BLaER1 (cell line): ENCODE data around the gene CACNA1C.

ENCODE experiments used
- H3K27ac ChIP-seq: shearing (Covaris generic); formaldehyde crosslinking; 2 replicates; pipeline ENCODE4 v1.8.1; 2022
- H3K27me3 ChIP-seq: shearing (Covaris generic); formaldehyde crosslinking; 2 replicates; pipeline ENCODE4 v1.8.1; 2022
- H3K36me3 ChIP-seq: shearing (Covaris generic); formaldehyde crosslinking; 2 replicates; pipeline ENCODE4 v1.8.1; 2022
- H3K4me1 ChIP-seq: shearing (Covaris generic); formaldehyde crosslinking; 2 replicates; pipeline ENCODE4 v1.8.1; 2022
- H3K4me2 ChIP-seq: shearing (Covaris generic); formaldehyde crosslinking; 2 replicates; pipeline ENCODE4 v1.8.1; 2022
- H3K4me3 ChIP-seq: shearing (Covaris generic); formaldehyde crosslinking; 2 replicates; pipeline ENCODE4 v1.8.1; 2022
- H3K9ac ChIP-seq: shearing (Covaris generic); formaldehyde crosslinking; 2 replicates; pipeline ENCODE4 v1.8.1; 2022
- H3K9me3 ChIP-seq: shearing (Covaris generic); formaldehyde crosslinking; 2 replicates; pipeline ENCODE4 v1.8.1; 2022
- H4K20me1 ChIP-seq: shearing (Covaris generic); formaldehyde crosslinking; 2 replicates; pipeline ENCODE4 v1.8.1; 2022
- Cebpa-rat ChIP-seq: shearing (Covaris generic); IDR thresholded peaks from 2 replicates; pipeline ENCODE4 v1.8.1; 2022

Gene CACNA1C

DNA sequence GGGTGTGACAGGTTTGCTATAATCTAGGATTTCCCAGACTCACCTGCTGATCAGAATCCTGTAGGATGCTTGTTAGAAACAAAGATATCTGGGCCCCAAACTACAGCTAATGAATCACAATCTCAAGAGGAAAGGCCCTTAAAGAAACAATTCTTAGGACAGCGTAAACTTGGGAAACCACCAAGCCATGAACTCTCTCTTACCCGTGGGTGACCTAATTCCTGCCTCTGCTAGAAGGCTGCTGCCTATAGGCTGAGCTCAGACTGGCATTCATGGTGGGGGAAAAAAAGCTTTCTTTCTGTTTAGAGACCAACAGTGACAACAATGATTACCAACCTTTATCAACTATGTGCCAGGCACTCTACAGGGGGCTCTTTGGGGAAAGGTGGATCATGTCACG lies 528.0 kb downstream of the CACNA1C start:
- H3K9me3 ChIP-seq: no peaks in the 10 kb centered on the region
- H4K20me1 ChIP-seq: no peaks in the 10 kb centered on the region
- H3K4me3 ChIP-seq: no peak overlapping the region
- H3K27me3 ChIP-seq: peaks cover 21% of the 10 kb centered on the region
- no peaks in the 10 kb centered on the region for H3K36me3 ChIP-seq
- no peak overlapping the region for H3K27ac ChIP-seq
- no peak for TF ChIP-seq Cebpa-rat
- no peak overlapping the region for H3K9ac ChIP-seq
- H3K4me1 ChIP-seq: peaks cover 10% of the 10 kb centered on the region; the same call in 1 of the 2 replicates
- no peak overlapping the region for H3K4me2 ChIP-seq

DNA sequence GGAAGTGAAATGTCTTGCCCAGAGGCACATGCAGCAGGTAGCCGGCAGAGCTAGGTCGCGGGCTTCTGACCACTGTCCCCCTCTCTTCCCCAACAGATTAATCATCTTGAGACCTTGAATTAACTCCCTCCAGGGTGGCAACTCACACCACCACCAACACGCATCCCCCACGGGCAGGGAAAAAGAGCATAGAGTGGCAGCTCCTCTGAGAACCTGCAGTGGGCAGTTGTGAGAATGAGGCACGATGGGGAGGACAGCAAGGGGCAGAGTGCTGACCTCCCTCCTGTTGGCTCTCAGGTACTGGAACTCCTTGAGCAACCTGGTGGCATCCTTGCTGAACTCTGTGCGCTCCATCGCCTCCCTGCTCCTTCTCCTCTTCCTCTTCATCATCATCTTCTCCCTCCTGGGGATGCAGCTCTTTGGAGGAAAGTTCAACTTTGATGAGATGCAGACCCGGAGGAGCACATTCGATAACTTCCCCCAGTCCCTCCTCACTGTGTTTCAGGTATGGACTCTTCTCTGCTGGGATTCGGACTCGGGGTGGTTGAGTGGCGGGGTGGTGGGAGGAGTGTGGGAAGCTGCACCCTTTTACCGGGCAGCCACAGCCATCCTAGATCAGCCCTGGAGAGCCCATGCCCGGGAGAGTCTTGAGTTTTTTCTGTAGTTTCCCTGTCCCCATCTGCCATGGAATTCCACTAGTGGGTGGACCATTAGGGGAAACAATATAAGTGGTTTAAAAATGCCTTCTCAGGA lies 528.7 kb downstream of the CACNA1C start:
- Histone ChIP-seq H3K9me3 (no peaks in the 10 kb centered on the region), H3K4me1 (peaks cover 15% of the 10 kb centered on the region), H3K9ac (no peak overlapping the region), H3K4me2 (no peak overlapping the region), H3K36me3 (no peaks in the 10 kb centered on the region), H3K4me3 (no peak overlapping the region), H3K27me3 (peaks cover 21% of the 10 kb centered on the region), H4K20me1 (no peaks in the 10 kb centered on the region), H3K27ac (no peak overlapping the region)
- TF ChIP-seq Cebpa-rat: no peak

DNA sequence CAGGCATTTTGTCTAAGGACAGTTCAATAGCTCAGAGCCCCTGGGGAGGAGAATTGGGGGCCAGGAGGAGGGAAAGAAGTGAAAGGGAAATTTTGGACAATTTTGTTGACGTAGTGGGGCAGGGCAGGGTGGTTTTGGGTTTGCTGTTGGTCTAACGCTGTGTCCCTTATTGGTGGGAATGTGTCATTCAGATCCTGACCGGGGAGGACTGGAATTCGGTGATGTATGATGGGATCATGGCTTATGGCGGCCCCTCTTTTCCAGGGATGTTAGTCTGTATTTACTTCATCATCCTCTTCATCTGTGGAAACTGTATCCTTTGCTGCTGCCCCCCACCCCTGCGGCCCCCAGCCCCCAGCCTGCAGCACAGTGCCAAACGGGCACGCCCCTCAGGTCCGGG lies 529.8 kb downstream of the CACNA1C start:
- H4K20me1 ChIP-seq: no peaks in the 10 kb centered on the region
- peaks cover 20% of the 10 kb centered on the region for H3K4me1 ChIP-seq
- H3K27ac ChIP-seq: no peak overlapping the region
- H3K27me3 ChIP-seq: peaks cover 21% of the 10 kb centered on the region
- H3K9ac ChIP-seq: no peak overlapping the region
- H3K4me3 ChIP-seq: no peak overlapping the region
- no peaks in the 10 kb centered on the region for H3K36me3 ChIP-seq
- no peaks in the 10 kb centered on the region for H3K9me3 ChIP-seq
- no peak for TF ChIP-seq Cebpa-rat
- peak overlapping the region; percentile 62 for H3K4me2 ChIP-seq

GRCh38 chr12:2583091-2583497 lies 530.3 kb downstream of the CACNA1C start:
- Histone ChIP-seq H3K4me3 (no peak overlapping the region), H3K36me3 (no peaks in the 10 kb centered on the region), H3K9me3 (no peaks in the 10 kb centered on the region), H4K20me1 (no peaks in the 10 kb centered on the region), H3K27ac (no peak overlapping the region), H3K9ac (no peak overlapping the region), H3K4me1 (peaks cover 20% of the 10 kb centered on the region), H3K27me3 (peaks cover 21% of the 10 kb centered on the region), H3K4me2 (peak overlapping the region; percentile 62)
- TF ChIP-seq Cebpa-rat: no peak

DNA sequence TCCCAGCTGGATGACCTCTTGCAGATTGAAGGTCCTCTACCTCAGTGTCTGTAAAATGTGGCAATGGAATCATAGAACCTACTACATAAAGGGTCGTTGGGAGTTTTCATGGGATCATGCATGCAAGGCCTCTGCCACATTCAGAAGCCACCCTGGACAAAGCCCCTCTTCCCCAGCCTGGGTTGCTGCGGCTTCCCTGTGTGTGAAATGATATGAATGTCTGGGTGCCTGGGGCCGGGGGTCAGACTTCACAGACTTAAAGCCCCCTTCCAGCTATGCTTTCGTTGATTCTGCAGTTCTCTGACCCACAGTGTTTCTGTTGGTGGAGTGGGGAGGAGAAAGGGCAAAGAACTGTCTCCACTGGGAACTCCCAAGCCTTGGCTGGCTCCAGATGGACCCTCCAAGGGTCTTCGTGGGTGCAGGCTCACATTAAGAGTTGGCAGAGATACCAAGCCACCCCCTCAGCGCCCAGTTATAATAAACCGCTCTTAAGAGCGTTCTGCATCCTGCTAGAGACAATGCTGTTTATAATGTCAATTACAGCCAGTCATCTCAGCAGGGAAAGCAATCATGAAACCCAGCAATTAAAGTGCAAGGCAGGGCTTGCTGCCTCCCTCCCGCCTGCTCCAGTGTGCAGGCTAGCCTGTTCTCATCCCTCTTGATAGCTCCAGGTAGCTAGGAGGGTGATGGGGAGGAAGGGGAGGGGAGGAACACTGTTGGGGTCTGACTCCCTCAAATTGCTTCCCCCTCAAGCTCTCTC lies 531.0 kb downstream of the CACNA1C start:
- peak overlapping the region; percentile 62; the same call in 1 of the 2 replicates for H3K4me2 ChIP-seq
- H3K27ac ChIP-seq: no peak overlapping the region
- H3K4me3 ChIP-seq: no peak overlapping the region
- TF ChIP-seq Cebpa-rat: no peak
- H3K9ac ChIP-seq: no peak overlapping the region
- H3K9me3 ChIP-seq: no peaks in the 10 kb centered on the region
- H3K36me3 ChIP-seq: no peaks in the 10 kb centered on the region
- H4K20me1 ChIP-seq: no peaks in the 10 kb centered on the region
- peaks cover 21% of the 10 kb centered on the region for H3K27me3 ChIP-seq
- peaks cover 20% of the 10 kb centered on the region for H3K4me1 ChIP-seq

DNA sequence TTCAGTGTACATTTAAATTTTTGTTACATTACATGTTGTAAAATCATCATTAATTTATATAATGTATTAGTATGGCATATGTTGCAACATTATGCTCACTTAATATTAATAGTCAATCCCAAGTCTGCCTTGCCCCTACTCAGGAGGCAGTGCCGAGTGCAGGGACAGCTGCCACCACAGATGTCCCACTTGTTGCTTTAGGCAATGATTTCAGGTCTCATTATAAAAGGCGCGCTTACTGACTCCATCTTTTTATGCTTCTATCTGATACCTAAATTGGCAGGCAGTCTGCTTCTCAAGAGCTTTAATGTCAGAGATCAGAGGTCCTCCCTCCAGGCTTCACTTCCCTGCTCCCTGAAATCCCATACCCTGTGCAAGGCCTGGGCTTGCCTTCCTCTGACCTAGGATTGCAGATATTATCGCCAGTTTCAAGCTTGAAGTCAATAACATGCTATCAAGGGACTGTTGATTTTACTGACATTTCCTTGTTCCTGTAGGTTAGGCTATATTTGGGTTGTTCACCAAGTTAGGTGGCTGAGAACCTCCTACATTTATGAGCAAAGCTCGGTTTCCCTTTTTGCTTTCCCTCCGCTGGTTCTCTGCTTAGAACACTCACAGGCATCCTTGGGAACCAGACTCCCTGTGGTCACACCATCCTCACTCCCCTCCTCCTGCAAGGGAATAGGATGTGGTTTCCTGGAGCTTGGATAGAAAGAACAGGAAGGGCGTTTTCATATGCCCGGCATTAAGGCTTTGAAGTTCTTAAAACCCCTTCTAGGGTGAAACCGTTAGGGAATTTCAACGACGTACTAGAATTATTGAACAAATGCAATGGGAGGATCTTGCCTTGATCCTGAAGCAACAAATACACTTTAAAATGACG lies 533.6 kb downstream of the CACNA1C start:
- H3K27me3 ChIP-seq: peaks cover 21% of the 10 kb centered on the region
- no peak overlapping the region for H3K27ac ChIP-seq
- no peaks in the 10 kb centered on the region for H3K36me3 ChIP-seq
- no peak overlapping the region for H3K4me3 ChIP-seq
- TF ChIP-seq Cebpa-rat: no peak
- peaks cover 14% of the 10 kb centered on the region for H3K4me1 ChIP-seq
- no peaks in the 10 kb centered on the region for H4K20me1 ChIP-seq
- peak overlapping the region; percentile 53 for H3K4me2 ChIP-seq
- H3K9me3 ChIP-seq: no peaks in the 10 kb centered on the region
- no peak overlapping the region for H3K9ac ChIP-seq

DNA sequence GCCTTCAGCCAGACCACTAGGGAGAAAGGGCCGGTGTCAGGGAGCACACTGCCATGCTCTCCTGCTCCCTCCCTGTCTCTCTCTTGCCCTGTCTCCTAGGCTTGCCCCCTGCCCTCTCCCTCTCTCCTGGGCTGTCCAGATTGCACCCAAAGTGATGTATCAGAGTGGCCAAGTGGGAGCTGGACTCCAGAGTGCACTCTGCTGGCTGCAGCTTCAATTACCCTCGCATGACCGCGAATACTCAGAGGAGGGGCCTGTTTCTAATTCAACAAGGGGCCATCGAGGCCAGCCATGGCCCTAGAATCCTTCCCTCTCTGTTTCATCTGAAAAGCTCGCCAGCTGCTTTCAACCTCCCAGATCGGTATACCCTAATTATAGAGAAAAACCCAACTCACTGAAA lies 535.6 kb downstream of the CACNA1C start:
- no peaks in the 10 kb centered on the region for H4K20me1 ChIP-seq
- no peak overlapping the region for H3K4me2 ChIP-seq
- no peak overlapping the region for H3K9ac ChIP-seq
- no peaks in the 10 kb centered on the region for H3K36me3 ChIP-seq
- TF ChIP-seq Cebpa-rat: no peak
- peaks cover 11% of the 10 kb centered on the region for H3K4me1 ChIP-seq
- H3K9me3 ChIP-seq: no peaks in the 10 kb centered on the region; the same call in 1 of the 2 replicates
- H3K27ac ChIP-seq: no peak overlapping the region
- peaks cover 18% of the 10 kb centered on the region for H3K27me3 ChIP-seq
- H3K4me3 ChIP-seq: no peak overlapping the region

- H3K4me1 ChIP-seq: peaks cover 10% of the 10 kb centered on the region
- no peaks in the 10 kb centered on the region for H3K36me3 ChIP-seq
- H3K9me3 ChIP-seq: peaks cover 6% of the 10 kb centered on the region
- TF ChIP-seq Cebpa-rat: no peak
- no peak overlapping the region for H3K4me3 ChIP-seq
- no peaks in the 10 kb centered on the region for H4K20me1 ChIP-seq
- no peak overlapping the region for H3K4me2 ChIP-seq
- peaks cover 7% of the 10 kb centered on the region for H3K27me3 ChIP-seq
- H3K27ac ChIP-seq: no peak overlapping the region
- no peak overlapping the region for H3K9ac ChIP-seq
Measured at GRCh38 chr12:2589381-2589780, 536.6 kb downstream of the CACNA1C start.

DNA sequence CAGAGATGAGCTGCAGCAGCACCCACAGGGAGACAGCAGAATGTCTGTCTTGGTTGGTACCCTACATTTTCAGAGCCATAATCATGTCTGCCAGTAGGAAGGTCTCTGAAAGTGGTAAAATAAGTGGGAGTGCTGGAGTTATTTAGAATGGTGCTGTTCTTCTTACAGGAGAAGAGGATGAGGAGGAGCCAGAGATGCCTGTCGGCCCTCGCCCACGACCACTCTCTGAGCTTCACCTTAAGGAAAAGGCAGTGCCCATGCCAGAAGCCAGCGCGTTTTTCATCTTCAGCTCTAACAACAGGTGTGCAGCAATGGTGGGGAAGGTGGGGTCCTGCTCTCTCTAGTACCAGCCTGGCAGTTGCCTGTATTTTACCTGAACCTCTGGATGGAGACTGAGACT lies 540.3 kb downstream of the CACNA1C start:
- H4K20me1 ChIP-seq: no peaks in the 10 kb centered on the region
- peaks cover 17% of the 10 kb centered on the region for H3K9me3 ChIP-seq
- no peaks in the 10 kb centered on the region for H3K4me1 ChIP-seq
- no peak overlapping the region for H3K27ac ChIP-seq
- H3K9ac ChIP-seq: no peak overlapping the region
- H3K36me3 ChIP-seq: no peaks in the 10 kb centered on the region
- no peak overlapping the region for H3K4me3 ChIP-seq
- TF ChIP-seq Cebpa-rat: no peak
- H3K27me3 ChIP-seq: no peaks in the 10 kb centered on the region
- no peak overlapping the region for H3K4me2 ChIP-seq
